Left forelimb (tissue), 1 donor: ENCODE results near the gene DNMBP.

ENCODE experiments used
- DNase-seq: peaks from one replicate; pipeline ENCODE4 v3.0.0-alpha.2; 2018; ENCODE audit warnings: low spot score

DNMBP gene, protein sequence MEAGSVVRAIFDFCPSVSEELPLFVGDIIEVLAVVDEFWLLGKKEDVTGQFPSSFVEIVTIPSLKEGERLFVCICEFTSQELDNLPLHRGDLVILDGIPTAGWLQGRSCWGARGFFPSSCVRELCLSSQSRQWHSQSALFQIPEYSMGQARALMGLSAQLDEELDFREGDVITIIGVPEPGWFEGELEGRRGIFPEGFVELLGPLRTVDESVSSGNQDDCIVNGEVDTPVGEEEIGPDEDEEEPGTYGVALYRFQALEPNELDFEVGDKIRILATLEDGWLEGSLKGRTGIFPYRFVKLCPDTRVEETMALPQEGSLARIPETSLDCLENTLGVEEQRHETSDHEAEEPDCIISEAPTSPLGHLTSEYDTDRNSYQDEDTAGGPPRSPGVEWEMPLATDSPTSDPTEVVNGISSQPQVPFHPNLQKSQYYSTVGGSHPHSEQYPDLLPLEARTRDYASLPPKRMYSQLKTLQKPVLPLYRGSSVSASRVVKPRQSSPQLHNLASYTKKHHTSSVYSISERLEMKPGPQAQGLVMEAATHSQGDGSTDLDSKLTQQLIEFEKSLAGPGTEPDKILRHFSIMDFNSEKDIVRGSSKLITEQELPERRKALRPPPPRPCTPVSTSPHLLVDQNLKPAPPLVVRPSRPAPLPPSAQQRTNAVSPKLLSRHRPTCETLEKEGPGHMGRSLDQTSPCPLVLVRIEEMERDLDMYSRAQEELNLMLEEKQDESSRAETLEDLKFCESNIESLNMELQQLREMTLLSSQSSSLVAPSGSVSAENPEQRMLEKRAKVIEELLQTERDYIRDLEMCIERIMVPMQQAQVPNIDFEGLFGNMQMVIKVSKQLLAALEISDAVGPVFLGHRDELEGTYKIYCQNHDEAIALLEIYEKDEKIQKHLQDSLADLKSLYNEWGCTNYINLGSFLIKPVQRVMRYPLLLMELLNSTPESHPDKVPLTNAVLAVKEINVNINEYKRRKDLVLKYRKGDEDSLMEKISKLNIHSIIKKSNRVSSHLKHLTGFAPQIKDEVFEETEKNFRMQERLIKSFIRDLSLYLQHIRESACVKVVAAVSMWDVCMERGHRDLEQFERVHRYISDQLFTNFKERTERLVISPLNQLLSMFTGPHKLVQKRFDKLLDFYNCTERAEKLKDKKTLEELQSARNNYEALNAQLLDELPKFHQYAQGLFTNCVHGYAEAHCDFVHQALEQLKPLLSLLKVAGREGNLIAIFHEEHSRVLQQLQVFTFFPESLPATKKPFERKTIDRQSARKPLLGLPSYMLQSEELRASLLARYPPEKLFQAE (N-terminal part only)

GRCh38 chr10:100009793-100010676 lies at the start of gene DNMBP:
Gene DNMBP (minus strand): TSS chr10:100009947. CDS start chr10:99972124, 37,823 bp downstream.
- peak; percentile 92 for DNase-seq

DNA sequence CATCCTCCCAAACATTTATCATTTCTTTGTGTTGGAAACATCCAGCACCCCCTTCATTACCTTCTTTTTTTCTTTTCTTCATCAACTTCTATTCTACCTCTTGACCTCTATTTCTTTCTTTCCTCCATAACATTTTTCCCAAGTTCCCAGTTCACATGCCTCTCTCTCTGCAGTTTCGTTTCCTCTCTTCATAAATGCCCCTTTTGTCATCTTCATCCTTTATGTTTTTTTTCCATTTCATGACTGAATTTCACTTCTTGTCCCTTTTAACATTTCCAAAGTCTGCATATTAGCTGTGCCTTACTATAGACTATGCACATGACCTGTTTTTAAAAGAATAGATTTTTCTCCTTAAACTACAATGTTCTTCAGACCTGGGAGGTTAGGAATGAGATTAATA lies 48.2 kb upstream of the DNMBP start:
- no peak for DNase-seq

DNA sequence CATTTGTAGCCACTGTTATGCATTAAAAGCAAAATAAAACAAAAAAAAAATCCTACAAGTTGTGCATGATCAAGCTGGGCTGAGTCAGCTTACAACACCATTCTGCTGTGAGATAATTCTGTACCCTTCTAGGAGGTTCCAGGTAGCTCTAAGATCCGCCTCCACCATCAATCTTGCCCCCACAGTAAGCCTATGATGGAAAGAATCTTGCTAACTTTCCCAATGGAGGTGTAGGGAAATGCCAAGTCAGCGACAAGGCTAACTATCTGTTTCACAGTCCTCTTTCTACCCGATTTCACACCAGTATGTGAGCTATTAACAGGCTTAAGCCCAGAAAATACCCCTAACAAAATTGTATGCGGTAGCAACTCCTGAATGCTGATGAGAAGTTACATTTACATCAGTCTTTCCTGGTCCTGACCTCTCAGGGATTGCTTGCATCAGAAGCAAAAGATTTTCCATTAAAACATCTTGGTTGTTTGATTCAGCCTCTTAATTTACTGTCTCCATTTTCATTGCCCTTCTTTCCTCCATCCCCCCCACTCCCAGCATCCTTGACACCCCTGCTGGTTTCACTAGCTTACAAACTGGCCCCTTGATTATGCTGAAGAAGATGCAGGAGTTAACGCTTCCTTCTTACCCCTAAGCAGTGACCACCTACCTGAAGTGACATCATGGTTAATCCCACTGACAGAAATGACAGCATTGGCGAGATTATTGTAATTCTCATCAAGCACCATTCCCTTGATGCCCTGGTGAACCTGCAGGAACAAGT lies 44.1 kb upstream of the DNMBP start:
- no peak for DNase-seq

GRCh38 chr10:100046021-100046486 lies 36.3 kb upstream of the DNMBP start:
- DNase-seq: peak; percentile 88

DNA sequence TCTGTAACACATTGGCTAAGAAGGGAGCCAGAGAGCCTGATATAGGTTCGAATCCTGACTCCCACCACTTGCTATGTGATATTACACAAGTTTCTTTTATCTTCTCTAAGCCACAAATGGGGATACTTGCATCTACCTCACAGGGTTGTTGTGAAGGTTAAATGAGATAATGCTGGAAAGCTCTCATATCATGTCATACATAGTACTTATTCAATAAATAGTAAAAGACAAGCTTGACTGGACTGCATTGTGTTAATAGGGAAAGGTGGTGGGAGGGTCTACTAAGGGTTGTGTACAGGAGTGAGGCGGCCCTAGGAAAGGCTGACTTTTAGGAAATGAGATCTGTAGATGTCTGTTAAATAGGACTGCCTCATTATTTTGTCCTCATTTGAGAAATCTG lies 35.8 kb upstream of the DNMBP start:
- no peak for DNase-seq

- no peak for DNase-seq
These were observed 34.0 kb upstream of the DNMBP start for GRCh38 chr10:100043796-100044195.

- no peak for DNase-seq
These were observed 33.6 kb upstream of the DNMBP start for GRCh38 chr10:100043344-100043743.

- no peak for DNase-seq
These were observed 31.7 kb upstream of the DNMBP start for GRCh38 chr10:100041306-100042002.

GRCh38 chr10:100038561-100039071 lies 28.9 kb upstream of the DNMBP start:
- no peak for DNase-seq

DNA sequence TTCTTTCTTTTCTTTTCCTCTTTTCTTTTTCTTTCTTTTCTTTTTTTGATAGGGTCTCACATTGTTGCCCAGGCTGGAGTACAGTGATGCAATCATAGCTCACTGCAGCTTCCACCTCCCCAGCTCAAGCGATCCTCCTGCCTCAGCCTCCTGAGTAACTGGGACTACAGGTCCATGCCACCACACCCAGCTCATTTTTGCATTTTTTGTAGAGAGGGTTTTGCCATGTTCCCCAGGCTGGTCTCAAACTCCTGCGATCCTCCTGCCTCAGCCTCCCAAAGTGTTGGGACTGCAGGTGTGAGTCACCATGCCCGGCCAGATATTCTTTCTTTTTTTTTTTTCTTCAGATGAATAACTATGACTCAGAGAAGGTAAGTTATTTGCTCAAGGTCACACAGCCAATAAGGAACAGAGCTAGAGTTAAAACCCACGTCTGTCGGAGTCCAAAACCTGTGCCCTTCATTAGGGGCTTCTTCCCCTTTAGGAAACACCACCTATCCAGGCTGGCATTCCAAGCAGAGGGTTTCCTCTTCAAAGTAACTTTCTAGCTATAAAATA lies 28.1 kb upstream of the DNMBP start:
- DNase-seq: no peak

GRCh38 chr10:100036850-100037249 lies 27.1 kb upstream of the DNMBP start:
- no peak for DNase-seq

- no peak for DNase-seq
These were observed 24.1 kb upstream of the DNMBP start for GRCh38 chr10:100033766-100034418.

GRCh38 chr10:100027416-100027815 lies 17.7 kb upstream of the DNMBP start:
- no peak for DNase-seq

- no peak for DNase-seq
These were observed 15.8 kb upstream of the DNMBP start for GRCh38 chr10:100025576-100025975.

GRCh38 chr10:100024748-100025147 lies 15.0 kb upstream of the DNMBP start:
- no peak for DNase-seq

DNA sequence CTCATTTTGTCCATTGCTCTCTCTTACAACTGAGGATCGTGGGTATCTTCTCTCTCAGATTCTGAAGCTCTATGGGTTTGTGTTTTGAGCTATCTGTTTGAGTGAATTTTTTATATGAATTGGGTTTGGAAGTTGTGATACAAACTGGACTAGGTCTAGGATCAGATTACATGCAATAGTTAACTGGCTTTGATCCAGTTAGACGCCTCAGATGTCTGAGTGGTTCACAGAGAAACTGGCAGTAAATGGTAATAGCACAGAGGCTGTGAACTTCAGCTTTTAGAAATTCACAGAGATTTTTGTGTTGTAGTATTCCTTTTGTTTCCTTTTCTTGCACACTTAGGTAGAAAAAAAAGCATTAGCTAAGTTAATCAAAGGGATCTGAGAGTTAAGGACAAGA lies 12.7 kb upstream of the DNMBP start:
- DNase-seq: no peak

GRCh38 chr10:100021322-100021721 lies 11.6 kb upstream of the DNMBP start:
- no peak for DNase-seq

- DNase-seq: no peak
These were observed 11.1 kb upstream of the DNMBP start for GRCh38 chr10:100020886-100021253.
